ENCODE measurements around the gene DIAPH3. TPM values are rescaled to one million over a fixed set of nuclear protein-coding genes. Genes with fewer than 3 reads are reported as not detected.

DIAPH3 gene
- total and polyA plus RNA-seq, 2 of the 8 experiments (the other 6 are each of a cell fraction or from before 2014, with no cell fraction given): 8.0 to 30.8 TPM

- Histone ChIP-seq H3K23me2 (ENCODE audit: low read depth, low read length) (peaks cover 2% of the 10 kb centered on the region; the same call in 1 of the 2 replicates), H3K18ac (ENCODE audit: extremely low read depth, low read length) (no peak overlapping the region), H3K4me1 (replicated peaks in 1 of 4; ENCODE audit: control insufficient read depth in 3 of 4, insufficient read depth in 4 of 4, low read length in 3 of 4) (no peaks in the 10 kb centered on the region; a peak in 1 of 7 replicates), H2AK5ac (ENCODE audit: low read depth, low read length) (no peak overlapping the region), H3K79me1 (ENCODE audit: low read depth, low read length) (no peaks in the 10 kb centered on the region), H4K91ac (replicated peaks; ENCODE audit: insufficient read length, low read length) (no peak overlapping the region), H3K79me2 (ENCODE audit: control insufficient read depth in 1 of 2, insufficient read depth in 2 of 2, low read length in 2 of 2) (no peaks in the 10 kb centered on the region), H3K36me3 (ENCODE audit: control insufficient read depth in 2 of 4, insufficient read depth in 4 of 4, low read length in 3 of 4) (no peaks in the 10 kb centered on the region), H2BK120ac (replicated peaks; ENCODE audit: low read depth, low read length) (no peak overlapping the region), H3K56ac (replicated peaks; ENCODE audit: insufficient read length, low read depth, low read length) (no peak overlapping the region), H3K14ac (ENCODE audit: insufficient read length) (no peak overlapping the region), H4K8ac (ENCODE audit: extremely low read depth, insufficient read depth, low read length) (no peak overlapping the region), H2BK20ac (ENCODE audit: low read length) (no peak overlapping the region), H3K27ac (ENCODE audit: low read depth, low read length) (no peak overlapping the region), H4K5ac (ENCODE audit: insufficient read length, low read depth, low read length) (no peak overlapping the region), H3K27me3 (replicated peaks in 1 of 4; ENCODE audit: control insufficient read depth in 3 of 4, extremely low read depth in 1 of 4, insufficient read depth in 3 of 4, low read length in 3 of 4) (no peaks in the 10 kb centered on the region), H3K4me3 (ENCODE audit: extremely low read depth in 1 of 4, insufficient read depth in 2 of 4, low read depth in 3 of 4, low read length in 4 of 4) (no peak overlapping the region), H3K9ac (replicated peaks in 1 of 4; ENCODE audit: extremely low read depth in 1 of 4, low read depth in 3 of 4, low read length in 3 of 4) (no peak overlapping the region), H2AFZ (ENCODE audit: low read length) (no peak overlapping the region), H3K4ac (replicated peaks; ENCODE audit: insufficient read length, low read depth, low read length) (no peak overlapping the region), H2BK12ac (ENCODE audit: low read depth, low read length) (no peak overlapping the region), H3K23ac (ENCODE audit: insufficient read length) (no peak overlapping the region), H3K4me2 (ENCODE audit: insufficient read depth in 1 of 2, low read depth in 2 of 2, low read length in 2 of 2) (no peak overlapping the region), H3K9me3 (ENCODE audit: insufficient read depth in 2 of 2, low read depth in 1 of 2, low read length in 1 of 2) (no peaks in the 10 kb centered on the region), H2BK15ac (ENCODE audit: low read length) (no peak overlapping the region), H4K20me1 (replicated peaks in 1 of 2; ENCODE audit: control insufficient read depth in 1 of 2, insufficient read depth in 2 of 2, low read length in 2 of 2) (no peaks in the 10 kb centered on the region), H2BK5ac (ENCODE audit: low read depth, low read length) (no peak overlapping the region)
- 85% methylated on average over 8 of the region's 8 CpGs; no CpG with 5 or more reads in 1 of the 2 experiments for WGBS, 2 experiments (ENCODE audit: extremely low coverage in 1 of 2, insufficient coverage in 1 of 2, insufficient read length in 1 of 2, insufficient replicate concordance in 2 of 2, low coverage in 1 of 2, low lambda C conversion rate in 2 of 2, missing lambda C conversion rate in 1 of 2)
- ChIA-PET POLR2A (ENCODE audit: partially characterized antibody) (no interaction called here), CTCF (ENCODE audit: partially characterized antibody) (interaction anchor here (1.0 to 1.4 kb wide), 2 partner anchors 13 to 222 kb away, joined by 3 to 5 read pairs; no protein-coding TSS in a partner anchor)
- FAIRE-seq (no peak), DNase-seq (ENCODE audit: low read depth in 1 of 2, low spot score in 2 of 2) (no peak)
- TF ChIP-seq KDM4A (IDR thresholded peaks at IDR 0.05; ENCODE audit: low read depth, low read length, severe bottlenecking): no peak
- TF ChIP-seq ASH2L (IDR thresholded peaks at IDR 0.05; ENCODE audit: low read length): no peak
- TF ChIP-seq CHD2 (IDR thresholded peaks at IDR 0.05; ENCODE audit: low read length): no peak
- TF ChIP-seq BCL11A (IDR thresholded peaks at IDR 0.05; ENCODE audit: low read depth in 2 of 2, low read length in 2 of 2): no peak
- TF ChIP-seq JUND (IDR thresholded peaks at IDR 0.05; ENCODE audit: low read length): no peak
- no peak for TF ChIP-seq USF2 (IDR thresholded peaks at IDR 0.05; ENCODE audit: low read length)
- TF ChIP-seq CTBP2 (IDR thresholded peaks at IDR 0.05; ENCODE audit: borderline replicate concordance, insufficient read depth, insufficient read length, low read length): no peak
- TF ChIP-seq SP1 (IDR thresholded peaks at IDR 0.05; ENCODE audit: low read depth, low read length): no peak
- TF ChIP-seq EP300 (IDR thresholded peaks at IDR 0.05; ENCODE audit: borderline replicate concordance in 1 of 2, low read depth in 2 of 2, low read length in 2 of 2): no peak
- TF ChIP-seq HDAC2 (IDR thresholded peaks at IDR 0.05; ENCODE audit: borderline replicate concordance in 1 of 2, low read depth in 2 of 2, low read length in 2 of 2): no peak
- no peak for TF ChIP-seq SUZ12 (IDR thresholded peaks at IDR 0.05; ENCODE audit: low read length)
Observed at GRCh38 chr13:59706101-59706976, 457.4 kb downstream of the DIAPH3 start.

All from H1 (cell line).